Astrocyte (in vitro differentiated cells and primary cell): ENCODE measurements around the gene RAB36. TPM values are rescaled to one million over a fixed set of nuclear protein-coding genes. Genes with fewer than 3 reads are reported as not detected.

ENCODE experiments used
- DNase-seq: peaks from one replicate; pipeline ENCODE4 v3.0.0-alpha.2; 2010; ENCODE audit warnings: low read depth
- FAIRE-seq: peaks from 2 replicates; lab custom pipeline; 2011; peaks lifted over from hg19 to GRCh38; lab: Jason Lieb, UNC
- H2AFZ ChIP-seq: 2 replicates; pipeline ENCODE4 v1.6.0; 2012; ENCODE audit warnings: low read depth, low read length, inconsistent platforms
- H3K27ac ChIP-seq: 2 replicates; pipeline ENCODE4 v1.5.1; 2011; ENCODE audit warnings: low read depth, low read length, inconsistent platforms
- H3K27me3 ChIP-seq: 2 replicates; pipeline ENCODE4 v1.6.0; 2011; ENCODE audit warnings: low read length, inconsistent platforms; ENCODE audit not compliant: insufficient read depth
- H3K36me3 ChIP-seq: 2 replicates; pipeline ENCODE4 v1.5.1; 2011; ENCODE audit warnings: low read length, inconsistent platforms; ENCODE audit not compliant: insufficient read depth
- H3K4me1 ChIP-seq: 2 replicates; pipeline ENCODE4 v1.5.1; 2011; ENCODE audit warnings: low read length, inconsistent platforms; ENCODE audit not compliant: insufficient read depth
- H3K4me2 ChIP-seq: 2 replicates; pipeline ENCODE4 v1.6.0; 2012; ENCODE audit warnings: low read length, inconsistent platforms
- H3K4me3 ChIP-seq: 2 replicates; pipeline ENCODE4 v1.5.1; 2011; ENCODE audit warnings: low read depth, mild to moderate bottlenecking, low read length, inconsistent platforms; ENCODE audit not compliant: insufficient read depth
- H3K79me2 ChIP-seq: 2 replicates; pipeline ENCODE4 v1.6.0; 2012; ENCODE audit warnings: mild to moderate bottlenecking, low read length, inconsistent platforms; ENCODE audit not compliant: insufficient read depth
- H3K9ac ChIP-seq: 2 replicates; pipeline ENCODE4 v1.6.0; 2012; ENCODE audit warnings: mild to moderate bottlenecking, low read length, inconsistent platforms
- H3K9me3 ChIP-seq: 2 replicates; pipeline ENCODE4 v1.5.1; 2012; ENCODE audit warnings: low read depth, mild to moderate bottlenecking, low read length, inconsistent platforms; ENCODE audit not compliant: insufficient read depth
- H4K20me1 ChIP-seq: 2 replicates; pipeline ENCODE4 v1.6.0; 2012; ENCODE audit warnings: low read length, inconsistent platforms; ENCODE audit not compliant: insufficient read depth
- H3K27ac Mint-ChIP-seq: one replicate; pipeline ENCODE4 v1.8.0; 2021; ENCODE audit warnings: mild to moderate bottlenecking, mixed read lengths; ENCODE audit not compliant: unreplicated experiment
- H3K27me3 Mint-ChIP-seq: one replicate; pipeline ENCODE4 v1.8.0; 2021; ENCODE audit warnings: low read depth, mixed read lengths; ENCODE audit not compliant: unreplicated experiment
- H3K36me3 Mint-ChIP-seq: one replicate; pipeline ENCODE4 v1.8.0; 2021; ENCODE audit warnings: low read depth, mixed read lengths; ENCODE audit not compliant: unreplicated experiment
- H3K4me1 Mint-ChIP-seq: one replicate; pipeline ENCODE4 v1.8.0; 2021; ENCODE audit warnings: low read depth, mixed read lengths; ENCODE audit not compliant: unreplicated experiment
- H3K4me3 Mint-ChIP-seq: one replicate; pipeline ENCODE4 v1.8.0; 2021; ENCODE audit warnings: mild to moderate bottlenecking, moderate library complexity, mixed read lengths; ENCODE audit not compliant: unreplicated experiment
- H3K9me3 Mint-ChIP-seq: one replicate; pipeline ENCODE4 v1.8.0; 2021; ENCODE audit warnings: mild to moderate bottlenecking, mixed read lengths; ENCODE audit not compliant: unreplicated experiment
- EZH2 ChIP-seq: IDR thresholded peaks from 2 replicates; pipeline ENCODE4 v1.6.1; 2012; ENCODE audit warnings: mild to moderate bottlenecking, low read length, inconsistent platforms; ENCODE audit not compliant: insufficient read depth
- total RNA-seq: library from RNA; stranded (reverse); gene quantifications from 2 replicates; pipeline ENCODE4 v1.2.1, GENCODE V29; 2021
- TF ChIP-seq, protein P1 (sequence below): IDR thresholded peaks from 2 replicates; pipeline ENCODE4 v1.5.1; 2011; ENCODE audit warnings: low read depth, mild to moderate bottlenecking, inconsistent platforms, low read length, moderate library complexity; ENCODE audit not compliant: insufficient read depth

The RAB36 gene
- total RNA-seq, 1 donor from 2014 or later = 5.2 TPM

DNA sequence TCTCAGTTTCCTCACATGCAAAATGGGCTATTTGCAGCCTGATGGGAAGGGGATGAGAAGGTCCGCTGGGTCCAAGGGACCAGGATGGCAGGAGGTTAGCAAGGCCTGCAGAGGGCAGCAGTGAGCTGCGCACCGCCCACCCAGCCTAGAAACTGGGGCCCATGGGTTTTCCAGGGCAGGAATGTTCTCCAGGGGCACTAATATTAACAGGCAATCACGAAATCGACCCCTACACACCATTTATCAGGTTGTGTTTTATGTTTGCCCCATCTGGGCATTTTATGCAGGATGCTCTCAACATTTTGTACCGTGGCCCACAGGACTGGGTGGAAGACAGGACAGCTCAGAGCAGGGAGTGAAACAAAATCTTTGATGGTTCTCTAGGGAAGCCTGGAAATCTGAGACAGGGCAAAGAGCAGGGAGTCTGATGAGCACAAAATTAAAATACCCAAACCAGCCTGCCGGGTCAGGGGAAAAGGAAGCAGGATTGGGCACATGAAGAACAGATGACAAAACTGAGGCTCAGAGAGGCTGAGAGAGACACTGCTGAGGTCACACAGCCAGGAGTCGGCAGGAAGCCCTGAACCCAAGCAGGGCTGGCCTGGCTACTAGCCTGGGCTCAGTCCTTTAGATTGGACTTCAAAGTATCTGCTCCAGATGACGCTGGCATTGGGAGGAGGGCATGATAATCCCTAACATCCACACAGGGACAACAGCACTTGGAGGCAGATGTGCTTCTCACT lies 33.4 kb downstream of the RAB36 start:
- peaks cover 15% of the 10 kb centered on the region for H3K4me1 Mint-ChIP-seq

GRCh38 chr22:23179381-23180299 lies 34.4 kb downstream of the RAB36 start:
- peaks cover 35% of the 10 kb centered on the region for H4K20me1 ChIP-seq
- peak overlapping the region; percentile 38 for H3K4me3 ChIP-seq
- peaks cover 18% of the 10 kb centered on the region for H3K36me3 Mint-ChIP-seq
- peaks cover 38% of the 10 kb centered on the region for H3K4me1 ChIP-seq
- H3K27me3 ChIP-seq = no peaks in the 10 kb centered on the region
- FAIRE-seq (no peak), DNase-seq (no peak)
- H3K27ac Mint-ChIP-seq = no peak overlapping the region
- no peak overlapping the region for H3K27ac ChIP-seq
- peaks cover 12% of the 10 kb centered on the region for H3K9me3 ChIP-seq
- H3K27me3 Mint-ChIP-seq = no peaks in the 10 kb centered on the region
- peaks cover 21% of the 10 kb centered on the region for H3K4me1 Mint-ChIP-seq
- peaks cover 17% of the 10 kb centered on the region for H3K9me3 Mint-ChIP-seq
- H3K9ac ChIP-seq = peak overlapping the region; percentile 44
- peak overlapping the region; percentile 83 for H3K4me2 ChIP-seq
- H3K79me2 ChIP-seq = peaks cover 35% of the 10 kb centered on the region
- peak overlapping the region; percentile 87 for H2AFZ ChIP-seq
- peak overlapping the region; percentile 82 for H3K4me3 Mint-ChIP-seq
- TF ChIP-seq, protein P1, sequence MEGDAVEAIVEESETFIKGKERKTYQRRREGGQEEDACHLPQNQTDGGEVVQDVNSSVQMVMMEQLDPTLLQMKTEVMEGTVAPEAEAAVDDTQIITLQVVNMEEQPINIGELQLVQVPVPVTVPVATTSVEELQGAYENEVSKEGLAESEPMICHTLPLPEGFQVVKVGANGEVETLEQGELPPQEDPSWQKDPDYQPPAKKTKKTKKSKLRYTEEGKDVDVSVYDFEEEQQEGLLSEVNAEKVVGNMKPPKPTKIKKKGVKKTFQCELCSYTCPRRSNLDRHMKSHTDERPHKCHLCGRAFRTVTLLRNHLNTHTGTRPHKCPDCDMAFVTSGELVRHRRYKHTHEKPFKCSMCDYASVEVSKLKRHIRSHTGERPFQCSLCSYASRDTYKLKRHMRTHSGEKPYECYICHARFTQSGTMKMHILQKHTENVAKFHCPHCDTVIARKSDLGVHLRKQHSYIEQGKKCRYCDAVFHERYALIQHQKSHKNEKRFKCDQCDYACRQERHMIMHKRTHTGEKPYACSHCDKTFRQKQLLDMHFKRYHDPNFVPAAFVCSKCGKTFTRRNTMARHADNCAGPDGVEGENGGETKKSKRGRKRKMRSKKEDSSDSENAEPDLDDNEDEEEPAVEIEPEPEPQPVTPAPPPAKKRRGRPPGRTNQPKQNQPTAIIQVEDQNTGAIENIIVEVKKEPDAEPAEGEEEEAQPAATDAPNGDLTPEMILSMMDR = no peak
- no peak for TF ChIP-seq EZH2
- H3K36me3 ChIP-seq = no peaks in the 10 kb centered on the region

More for the DNA sequence above, 33.4 kb downstream of the RAB36 start:
- H3K36me3 Mint-ChIP-seq = peaks cover 17% of the 10 kb centered on the region
- FAIRE-seq (no peak), DNase-seq (no peak)
- H3K4me1 ChIP-seq = peaks cover 38% of the 10 kb centered on the region
- no peak overlapping the region for H3K27ac Mint-ChIP-seq
- TF ChIP-seq EZH2 = no peak
- TF ChIP-seq, protein P1 = peak; percentile 88
- H3K9me3 ChIP-seq = peaks cover 12% of the 10 kb centered on the region
- H3K4me2 ChIP-seq = no peak overlapping the region
- no peak overlapping the region for H2AFZ ChIP-seq
- H3K9ac ChIP-seq = no peak overlapping the region
- H3K4me3 ChIP-seq = no peak overlapping the region
- no peaks in the 10 kb centered on the region for H3K27me3 Mint-ChIP-seq
- H4K20me1 ChIP-seq = peaks cover 25% of the 10 kb centered on the region
- peaks cover 25% of the 10 kb centered on the region for H3K79me2 ChIP-seq
- peak overlapping the region; percentile 56 for H3K4me3 Mint-ChIP-seq
- H3K27me3 ChIP-seq = no peaks in the 10 kb centered on the region
- H3K36me3 ChIP-seq = no peaks in the 10 kb centered on the region
- H3K9me3 Mint-ChIP-seq = peaks cover 19% of the 10 kb centered on the region
- no peak overlapping the region for H3K27ac ChIP-seq
